GM20431 (cell line): ENCODE data around the gene STC2.
"Not testable (repeated sequence)": the region's sequence is repeated elsewhere in the genome, so short reads cannot be mapped to it uniquely, and the experiment has no call there.

Experiments
- in situ Hi-C: fragments of 300-500 bp; cut with MseI, MboI; formaldehyde crosslinking; loops from one replicate; pipeline ENCODE4 v1.15.0; 2020; ENCODE audit warnings: low sequenced_read_pairs; ENCODE audit not compliant: unreplicated experiment

Gene STC2

DNA sequence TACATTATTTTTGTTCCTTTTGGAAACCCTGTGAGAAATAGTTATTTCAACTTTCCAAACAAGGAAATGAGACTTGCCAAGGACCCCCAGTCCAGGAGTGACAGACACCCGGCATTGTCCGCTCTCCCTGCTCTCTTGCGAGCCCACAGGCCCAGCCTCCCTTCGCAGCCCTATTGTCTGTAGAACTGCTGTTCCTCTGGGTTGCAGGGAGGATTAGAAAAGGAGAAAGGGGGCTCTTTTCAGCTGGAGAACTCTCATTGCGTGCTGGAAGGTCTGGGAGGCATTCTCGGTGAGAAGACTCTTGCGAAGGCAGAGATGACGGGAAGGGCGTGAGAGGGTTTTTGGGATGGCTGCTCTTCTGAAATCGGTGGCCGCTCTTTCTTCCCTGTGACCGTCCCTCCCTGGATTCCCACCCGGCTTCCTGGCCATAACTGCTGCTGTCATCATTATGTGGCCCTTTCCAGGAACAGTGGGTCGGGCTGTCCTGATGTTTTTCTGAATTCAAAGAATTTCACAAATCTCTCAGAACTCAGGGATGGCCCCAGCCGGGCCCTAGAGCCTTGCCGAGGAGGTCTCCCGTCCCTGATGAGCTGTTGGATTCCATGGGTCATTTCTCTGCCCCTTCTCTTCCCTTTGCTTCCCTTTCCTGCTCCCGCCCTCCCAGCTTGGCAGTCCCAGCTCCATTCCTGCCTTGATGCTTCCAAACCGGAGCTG is 29.8 kb downstream of the STC2 start:
- in situ Hi-C loops = no loop called here

- in situ Hi-C loops = no loop called here
These were observed 30.4 kb downstream of the STC2 start for GRCh38 chr5:173297813-173298212.

DNA sequence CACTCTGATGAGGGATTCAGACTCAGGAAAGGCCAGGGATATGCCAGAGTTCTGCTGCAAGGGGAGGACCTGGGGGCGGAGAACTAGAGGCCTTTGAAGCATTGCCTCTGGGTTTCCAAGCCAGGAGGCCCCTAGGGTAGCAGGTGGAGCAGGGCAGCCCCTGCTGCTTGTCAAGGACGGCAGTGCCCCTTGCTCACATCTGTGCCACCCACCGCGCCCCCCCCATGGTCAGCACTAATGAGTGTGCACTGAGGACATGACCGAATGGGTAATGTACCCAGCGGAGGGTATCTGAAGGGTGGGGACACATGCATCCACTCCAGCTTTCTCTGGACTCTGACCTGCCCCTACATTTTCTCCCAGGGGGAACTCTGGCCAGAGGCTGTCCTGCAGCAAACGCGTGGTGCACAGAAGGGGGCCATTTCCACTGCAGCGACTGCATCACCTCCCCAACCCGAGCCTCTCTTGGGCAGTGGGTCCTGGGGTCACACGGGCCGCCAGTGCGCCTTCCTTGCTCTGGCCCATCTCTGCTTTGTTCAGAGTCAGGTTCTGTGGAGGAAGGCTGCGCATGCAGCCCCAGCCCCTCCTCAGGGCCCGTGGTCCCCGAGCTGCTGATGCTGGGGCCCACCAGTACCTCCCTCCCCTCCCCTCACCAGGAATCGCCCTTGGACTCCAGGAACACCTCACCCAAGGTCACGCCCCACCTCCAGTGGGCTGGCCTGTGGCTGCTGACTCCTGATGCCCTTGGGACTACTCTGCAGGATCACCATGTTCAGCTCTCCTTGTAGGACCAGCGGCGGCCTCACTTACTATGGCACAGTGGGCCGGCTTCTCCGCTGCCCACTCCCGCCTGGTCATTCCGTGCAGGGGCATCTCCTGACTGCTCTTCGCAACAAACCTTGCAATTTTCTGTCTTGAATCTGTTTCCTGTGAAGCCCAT is 31.2 kb downstream of the STC2 start:
- in situ Hi-C loops = no loop called here

- in situ Hi-C loops = no loop called here
These were observed 32.4 kb downstream of the STC2 start for GRCh38 chr5:173295796-173296195.

- in situ Hi-C loops = no loop called here
These were observed 33.4 kb downstream of the STC2 start for GRCh38 chr5:173294673-173295320.

DNA sequence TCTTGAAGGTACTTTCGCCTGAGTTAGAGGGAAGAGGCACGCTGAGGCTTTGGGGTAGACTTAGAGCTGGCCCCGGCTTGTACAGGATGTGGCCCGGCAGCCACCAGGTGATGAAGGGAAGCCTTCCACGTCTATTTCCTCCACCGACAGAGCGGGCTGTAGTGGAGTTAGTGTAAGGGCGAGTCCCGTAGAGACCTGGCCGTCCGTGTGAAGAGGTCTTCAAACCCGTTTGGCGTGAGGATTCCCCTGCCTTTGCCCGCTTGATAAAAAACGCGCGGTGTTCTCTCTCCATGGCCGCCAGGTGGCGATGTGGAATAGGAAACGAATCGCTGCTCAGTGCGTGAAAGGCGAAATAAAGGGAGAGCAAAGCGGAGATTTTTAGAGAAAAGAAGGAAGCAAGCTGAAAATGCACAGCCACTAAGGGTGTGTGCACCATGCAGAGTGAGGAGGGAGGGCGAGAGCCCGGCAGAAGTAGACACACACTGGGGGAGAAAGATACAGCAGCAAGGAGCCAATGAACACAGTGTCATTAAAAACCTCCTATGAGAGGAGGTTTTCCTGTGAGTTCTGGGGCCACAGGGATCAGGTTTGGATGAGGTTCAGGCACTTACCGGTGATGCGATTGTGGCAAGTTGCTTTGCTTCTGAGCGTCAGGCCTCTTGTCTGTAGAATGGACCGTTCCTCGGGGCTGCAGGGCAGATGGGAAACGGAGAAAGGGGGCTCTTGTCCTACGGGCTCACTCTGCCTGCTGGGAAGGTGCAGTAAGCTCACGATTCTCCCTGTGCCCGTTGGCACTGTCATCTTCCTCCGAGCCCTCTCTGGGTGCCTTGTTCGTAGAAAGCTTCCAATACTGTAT is 34.2 kb downstream of the STC2 start:
- in situ Hi-C loops = no loop called here

DNA sequence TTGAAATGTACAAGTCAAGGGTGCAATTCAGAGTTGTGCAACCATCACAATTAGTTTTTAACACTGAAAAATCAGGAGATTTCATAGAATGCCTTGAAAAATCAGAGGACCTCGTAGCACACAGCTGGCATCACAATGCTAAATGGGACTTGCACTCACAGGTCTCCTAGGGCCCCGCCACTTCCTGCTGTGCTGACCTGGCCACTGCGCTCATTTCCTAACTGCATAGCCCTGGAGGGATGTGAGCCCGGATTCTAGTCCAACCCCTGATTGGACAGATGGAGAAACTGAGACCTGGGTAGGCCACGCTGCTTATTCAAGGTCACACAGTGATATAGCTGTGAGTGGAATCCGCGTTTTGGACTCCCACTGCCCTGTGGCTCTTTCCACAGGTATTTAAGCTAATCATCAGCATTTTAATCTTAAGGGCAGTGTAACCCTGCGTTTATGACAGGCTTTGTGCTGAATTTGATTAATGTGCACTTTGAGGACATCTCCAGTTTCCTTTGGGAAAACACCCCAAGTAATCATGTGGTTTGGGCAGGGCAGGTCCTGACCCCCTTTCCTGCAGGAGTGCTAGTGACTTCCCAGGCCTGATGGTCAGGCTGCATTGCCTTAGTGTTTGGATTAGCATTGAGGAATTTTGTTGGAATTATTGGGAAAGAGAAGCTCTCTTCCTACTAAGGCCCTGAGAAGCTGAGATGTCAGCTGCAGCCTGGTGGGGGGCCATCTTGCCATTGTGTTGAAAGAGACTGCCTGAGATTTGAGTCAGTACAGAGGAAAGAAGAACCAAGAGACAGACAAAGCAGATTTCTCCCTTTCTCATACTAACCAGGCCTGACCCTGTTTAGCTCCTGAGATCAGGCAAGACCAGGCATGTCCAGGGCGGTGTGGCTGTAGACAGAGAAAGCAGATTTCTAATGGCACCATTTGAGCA is 36.2 kb downstream of the STC2 start:
- in situ Hi-C loops = no loop called here

DNA sequence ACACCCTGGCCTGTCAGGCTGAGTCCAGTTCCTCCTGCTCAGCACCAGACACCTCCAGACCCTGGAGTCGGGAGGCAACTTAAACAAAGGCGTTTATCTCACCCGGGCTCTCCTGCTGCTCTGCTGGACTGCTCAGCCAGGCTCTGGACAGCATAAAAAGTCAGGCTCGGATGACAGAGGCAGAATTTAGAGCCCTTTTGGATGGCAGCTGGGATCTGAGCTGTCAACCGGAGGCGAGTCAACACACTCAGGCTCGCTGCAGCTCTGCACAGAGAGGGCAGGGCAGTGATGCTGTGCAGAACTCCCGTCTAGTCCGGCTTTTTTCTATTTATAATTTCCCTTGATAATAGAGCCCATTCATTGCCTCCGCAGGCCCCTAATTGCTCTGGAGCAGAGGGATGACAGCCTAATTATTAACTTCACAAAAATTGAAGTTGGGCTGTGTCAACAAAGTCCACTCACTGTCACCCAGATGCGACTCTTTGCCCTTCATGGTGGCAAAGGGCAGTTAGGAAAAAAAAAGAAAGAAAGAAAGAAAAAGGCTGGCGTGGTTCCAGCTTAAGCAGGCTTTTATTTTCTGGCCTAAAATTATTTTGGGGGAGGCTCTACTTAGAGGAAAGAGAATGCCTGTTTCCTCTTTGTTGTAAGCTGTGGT is 37.6 kb downstream of the STC2 start:
- in situ Hi-C loops = no loop called here

GRCh38 chr5:173289372-173289771 is 38.8 kb downstream of the STC2 start:
- in situ Hi-C loops = no loop called here

- in situ Hi-C loops = no loop called here
These were observed 39.6 kb downstream of the STC2 start for GRCh38 chr5:173288632-173289031.

GRCh38 chr5:173287086-173287485 is 41.1 kb downstream of the STC2 start:
- in situ Hi-C loops = no loop called here

- in situ Hi-C loops = not testable (repeated sequence)
These were observed 43.8 kb downstream of the STC2 start for GRCh38 chr5:173284343-173284958.

GRCh38 chr5:173283318-173284288 is 44.6 kb downstream of the STC2 start:
- in situ Hi-C loops = no loop called here

DNA sequence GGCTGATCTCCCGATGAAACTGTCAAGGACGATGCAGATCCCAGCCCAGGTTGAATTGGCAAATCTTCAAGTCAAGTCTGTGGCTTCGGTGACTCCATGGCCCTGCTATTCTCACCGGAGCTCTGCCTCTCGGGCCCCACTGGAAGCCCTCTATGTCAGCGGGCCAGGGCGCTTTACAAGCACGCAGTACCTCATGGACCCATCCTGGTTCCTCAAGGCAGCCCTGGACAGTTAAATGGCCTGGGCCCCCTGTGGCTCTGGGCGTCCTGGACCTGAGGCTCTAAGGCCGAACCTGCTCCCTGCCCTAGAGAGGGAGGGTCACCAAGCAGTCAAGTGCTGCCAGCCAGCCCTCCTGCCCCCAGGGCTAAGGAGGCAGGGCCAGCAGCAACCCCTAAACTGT is 45.3 kb downstream of the STC2 start:
- in situ Hi-C loops = no loop called here

- in situ Hi-C loops = no loop called here
These were observed 46.3 kb downstream of the STC2 start for GRCh38 chr5:173281910-173282309.

GRCh38 chr5:173279166-173279565 is 49.0 kb downstream of the STC2 start:
- in situ Hi-C loops = no loop called here

GRCh38 chr5:173278641-173279040 is 49.6 kb downstream of the STC2 start:
- in situ Hi-C loops = no loop called here
